Measurements from ENCODE around the gene GRK4.

GRCh38 chr4:2936773-2937145 lies 26.6 kb upstream of the GRK4 start:
- TF ChIP-seq TAF1 (IDR thresholded peaks at IDR 0.05; ENCODE audit: low read depth, low read length) = no peak
- no peak for TF ChIP-seq POLR2A (IDR thresholded peaks at IDR 0.05; ENCODE audit: low read depth, low read length)
